GM12872 (cell line): Measurements from ENCODE around the gene PYCR2.

Experiments used
- CTCF ChIP-seq: IDR thresholded peaks from 3 replicates; pipeline ENCODE4 v1.5.1; 2011; ENCODE audit warnings: low read depth, mild to moderate bottlenecking, low read length, moderate library complexity; ENCODE audit not compliant: insufficient read depth

Gene PYCR2

GRCh38 chr1:225941187-225941941, 17.3 kb upstream of the PYCR2 start, which contains the start of gene LEFTY2:
Gene LEFTY2 (minus strand): TSS chr1:225941220. CDS start chr1:225941140, 80 bp downstream.
- no peak for TF ChIP-seq CTCF

- TF ChIP-seq CTCF = no peak
These were observed 16.5 kb upstream of the PYCR2 start for GRCh38 chr1:225940385-225941151.

- TF ChIP-seq CTCF = no peak
These were observed 13.3 kb upstream of the PYCR2 start for GRCh38 chr1:225937048-225937968.

- TF ChIP-seq CTCF = no peak
These were observed 12.5 kb upstream of the PYCR2 start for GRCh38 chr1:225936523-225936922.

- TF ChIP-seq CTCF = no peak
These were observed 10.7 kb upstream of the PYCR2 start for GRCh38 chr1:225934711-225935110.

GRCh38 chr1:225933072-225933471, 9.0 kb upstream of the PYCR2 start:
- no peak for TF ChIP-seq CTCF
